ENCODE results near the gene PHYHIPL.

PHYHIPL gene

GRCh38 chr10:59176241-59177030, at the start of gene PHYHIPL:
TSS of gene PHYHIPL (plus strand) at chr10:59176643. CDS start at chr10:59176854, 211 bp downstream.
- Histone ChIP-seq H3K9me3 (replicated peaks; ENCODE audit: insufficient read depth, low read length) (no peaks in the 10 kb centered on the region), H3K79me2 (ENCODE audit: low read length) (no peaks in the 10 kb centered on the region), H3K9me2 (replicated peaks; ENCODE audit: insufficient read depth, low read length) (no peaks in the 10 kb centered on the region), H3F3A (ENCODE audit: insufficient read depth, low read length) (no peaks in the 10 kb centered on the region), H3K4me3 (ENCODE audit: low read length) (no peak within 1 kb of the TSS), H4K20me1 (ENCODE audit: insufficient read depth, low read length) (no peaks in the 10 kb centered on the region), H2AFZ (ENCODE audit: low read length) (no peak within 1 kb of the TSS), H3K4me1 (ENCODE audit: low read length) (no peaks in the 10 kb centered on the region), H3K4me2 (ENCODE audit: low read depth, low read length) (no peak within 1 kb of the TSS), H3K27me3 (replicated peaks; ENCODE audit: insufficient read depth, low read length) (no peaks in the 10 kb centered on the region), H3K27ac (ENCODE audit: low read length) (no peak within 1 kb of the TSS), H3K9ac (ENCODE audit: low read length) (no peak within 1 kb of the TSS), H3K36me3 (replicated peaks; ENCODE audit: insufficient read depth, low read length) (no peaks in the 10 kb centered on the region)
- no peak for DNase-seq
- TF ChIP-seq EZH2 (optimal IDR thresholded peaks at IDR 0.05; ENCODE audit: low read depth, low read length), result no peak
- no peak for TF ChIP-seq CTCF (IDR thresholded peaks at IDR 0.05; ENCODE audit: low read length)
- no peak for TF ChIP-seq EZH2phosphoT487 (IDR thresholded peaks at IDR 0.05; ENCODE audit: low read length)

GRCh38 chr10:59126991-59127390, 49.5 kb upstream of the PHYHIPL start:
- Histone ChIP-seq H3K27me3 (replicated peaks; ENCODE audit: insufficient read depth, low read length) (no peaks in the 10 kb centered on the region), H3K36me3 (replicated peaks; ENCODE audit: insufficient read depth, low read length) (no peaks in the 10 kb centered on the region), H3K79me2 (ENCODE audit: low read length) (no peaks in the 10 kb centered on the region), H3K4me1 (ENCODE audit: low read length) (no peaks in the 10 kb centered on the region), H3K27ac (ENCODE audit: low read length) (no peak overlapping the region), H3K4me2 (ENCODE audit: low read depth, low read length) (no peak overlapping the region), H2AFZ (ENCODE audit: low read length) (no peak overlapping the region), H3K9me3 (replicated peaks; ENCODE audit: insufficient read depth, low read length) (no peaks in the 10 kb centered on the region), H3K9me2 (replicated peaks; ENCODE audit: insufficient read depth, low read length) (no peaks in the 10 kb centered on the region), H4K20me1 (ENCODE audit: insufficient read depth, low read length) (no peaks in the 10 kb centered on the region), H3K4me3 (ENCODE audit: low read length) (no peak overlapping the region), H3K9ac (ENCODE audit: low read length) (no peak overlapping the region), H3F3A (ENCODE audit: insufficient read depth, low read length) (no peaks in the 10 kb centered on the region)
- DNase-seq, result no peak
- TF ChIP-seq EZH2phosphoT487 (IDR thresholded peaks at IDR 0.05; ENCODE audit: low read length) (no peak), EZH2 (optimal IDR thresholded peaks at IDR 0.05; ENCODE audit: low read depth, low read length) (no peak), CTCF (IDR thresholded peaks at IDR 0.05; ENCODE audit: low read length) (no peak)

GRCh38 chr10:59127991-59128390, 48.5 kb upstream of the PHYHIPL start:
- H3K9ac ChIP-seq (ENCODE audit: low read length), result no peak overlapping the region
- no peak overlapping the region for H2AFZ ChIP-seq (ENCODE audit: low read length)
- no peaks in the 10 kb centered on the region for H3K9me3 ChIP-seq (replicated peaks; ENCODE audit: insufficient read depth, low read length)
- no peak for DNase-seq
- no peaks in the 10 kb centered on the region for H3K4me1 ChIP-seq (ENCODE audit: low read length)
- no peaks in the 10 kb centered on the region for H3K27me3 ChIP-seq (replicated peaks; ENCODE audit: insufficient read depth, low read length)
- H4K20me1 ChIP-seq (ENCODE audit: insufficient read depth, low read length), result no peaks in the 10 kb centered on the region
- H3K4me3 ChIP-seq (ENCODE audit: low read length), result no peak overlapping the region
- H3K36me3 ChIP-seq (replicated peaks; ENCODE audit: insufficient read depth, low read length), result no peaks in the 10 kb centered on the region
- no peak for TF ChIP-seq EZH2 (optimal IDR thresholded peaks at IDR 0.05; ENCODE audit: low read depth, low read length)
- TF ChIP-seq CTCF (IDR thresholded peaks at IDR 0.05; ENCODE audit: low read length), result no peak
- TF ChIP-seq EZH2phosphoT487 (IDR thresholded peaks at IDR 0.05; ENCODE audit: low read length), result no peak
- no peaks in the 10 kb centered on the region for H3K9me2 ChIP-seq (replicated peaks; ENCODE audit: insufficient read depth, low read length)
- no peak overlapping the region for H3K27ac ChIP-seq (ENCODE audit: low read length)
- no peaks in the 10 kb centered on the region for H3K79me2 ChIP-seq (ENCODE audit: low read length)
- no peak overlapping the region for H3K4me2 ChIP-seq (ENCODE audit: low read depth, low read length)
- H3F3A ChIP-seq (ENCODE audit: insufficient read depth, low read length), result no peaks in the 10 kb centered on the region

Measured in MM.1S (cell line).